ENCODE measurements around the gene SPOCK1.

DNA sequence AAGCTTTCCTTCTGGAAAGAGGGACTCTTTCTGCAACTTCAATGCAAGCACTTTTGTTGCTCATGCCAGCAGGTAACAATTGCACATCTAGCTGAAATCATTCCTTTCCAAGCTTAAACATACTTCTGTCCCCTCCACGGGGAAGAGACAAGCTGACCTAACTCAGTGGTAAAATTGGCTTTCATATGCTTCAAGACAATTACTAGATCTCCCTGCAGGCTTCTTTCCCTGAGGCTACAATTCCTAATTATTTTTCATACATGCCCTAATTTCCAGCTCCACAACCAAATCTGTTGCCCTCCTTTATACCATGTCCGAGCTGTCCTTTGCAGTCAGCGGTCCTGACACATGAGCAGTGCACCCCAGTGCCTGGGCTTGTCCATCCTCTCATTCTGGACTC lies 324.9 kb downstream of the SPOCK1 start:
- TF ChIP-seq, protein P1, sequence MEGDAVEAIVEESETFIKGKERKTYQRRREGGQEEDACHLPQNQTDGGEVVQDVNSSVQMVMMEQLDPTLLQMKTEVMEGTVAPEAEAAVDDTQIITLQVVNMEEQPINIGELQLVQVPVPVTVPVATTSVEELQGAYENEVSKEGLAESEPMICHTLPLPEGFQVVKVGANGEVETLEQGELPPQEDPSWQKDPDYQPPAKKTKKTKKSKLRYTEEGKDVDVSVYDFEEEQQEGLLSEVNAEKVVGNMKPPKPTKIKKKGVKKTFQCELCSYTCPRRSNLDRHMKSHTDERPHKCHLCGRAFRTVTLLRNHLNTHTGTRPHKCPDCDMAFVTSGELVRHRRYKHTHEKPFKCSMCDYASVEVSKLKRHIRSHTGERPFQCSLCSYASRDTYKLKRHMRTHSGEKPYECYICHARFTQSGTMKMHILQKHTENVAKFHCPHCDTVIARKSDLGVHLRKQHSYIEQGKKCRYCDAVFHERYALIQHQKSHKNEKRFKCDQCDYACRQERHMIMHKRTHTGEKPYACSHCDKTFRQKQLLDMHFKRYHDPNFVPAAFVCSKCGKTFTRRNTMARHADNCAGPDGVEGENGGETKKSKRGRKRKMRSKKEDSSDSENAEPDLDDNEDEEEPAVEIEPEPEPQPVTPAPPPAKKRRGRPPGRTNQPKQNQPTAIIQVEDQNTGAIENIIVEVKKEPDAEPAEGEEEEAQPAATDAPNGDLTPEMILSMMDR (IDR thresholded peaks at IDR 0.05), result no peak
- TF ChIP-seq POLR2A (IDR thresholded peaks at IDR 0.05) (no peak), EP300 (IDR thresholded peaks at IDR 0.05) (no peak), POLR2AphosphoS5 (IDR thresholded peaks at IDR 0.05) (no peak)
